GM18508 (cell line): Measurements from ENCODE around the gene ZNF609.

Experiments
- ATAC-seq: cut with Tn5 transposase; IDR thresholded peaks from one replicate; pipeline ENCODE4 v1.9.1; 2021; ENCODE audit warnings: moderate number of reproducible peaks; ENCODE audit not compliant: insufficient read depth, unreplicated experiment

ZNF609 gene

DNA sequence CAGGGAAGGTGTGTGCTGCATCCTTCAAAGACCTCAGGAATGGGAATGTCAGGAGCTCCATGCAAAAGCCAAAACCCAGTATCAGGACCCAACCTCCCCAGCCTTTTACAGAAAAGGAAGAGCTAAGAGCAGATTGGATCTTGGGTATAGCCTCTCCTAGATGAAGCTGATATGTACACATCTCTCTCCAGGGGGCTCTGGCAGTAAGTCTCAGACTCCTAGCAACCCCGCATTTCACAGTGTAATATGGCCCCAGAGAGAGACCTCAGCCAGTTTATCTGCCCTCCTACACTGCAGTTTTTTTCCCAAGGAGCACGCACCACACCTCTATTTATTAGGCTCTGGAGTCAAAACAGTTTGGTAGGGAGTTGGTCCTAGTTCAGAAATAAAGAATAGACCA is 226.8 kb downstream of the ZNF609 start:
- no peak for ATAC-seq

DNA sequence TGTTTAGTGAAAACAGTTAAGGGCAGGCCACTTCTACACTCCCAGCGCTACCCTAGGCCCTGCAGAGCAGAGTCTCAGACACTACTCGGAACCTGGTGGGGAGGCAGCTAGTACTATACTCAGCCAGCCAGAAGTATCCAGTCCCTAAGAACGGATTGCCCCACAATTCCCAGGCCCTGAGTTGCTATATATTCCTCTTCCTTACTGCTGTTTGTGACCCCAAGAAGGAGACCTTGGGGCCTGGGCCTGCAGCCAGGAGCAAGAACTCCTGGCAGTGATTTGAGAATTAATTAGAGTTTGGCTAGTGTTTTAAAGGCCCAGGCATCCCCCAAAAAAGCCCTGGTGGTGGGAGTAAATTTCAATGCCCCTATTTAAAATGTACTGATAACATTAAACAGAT is 227.3 kb downstream of the ZNF609 start:
- ATAC-seq = no peak

DNA sequence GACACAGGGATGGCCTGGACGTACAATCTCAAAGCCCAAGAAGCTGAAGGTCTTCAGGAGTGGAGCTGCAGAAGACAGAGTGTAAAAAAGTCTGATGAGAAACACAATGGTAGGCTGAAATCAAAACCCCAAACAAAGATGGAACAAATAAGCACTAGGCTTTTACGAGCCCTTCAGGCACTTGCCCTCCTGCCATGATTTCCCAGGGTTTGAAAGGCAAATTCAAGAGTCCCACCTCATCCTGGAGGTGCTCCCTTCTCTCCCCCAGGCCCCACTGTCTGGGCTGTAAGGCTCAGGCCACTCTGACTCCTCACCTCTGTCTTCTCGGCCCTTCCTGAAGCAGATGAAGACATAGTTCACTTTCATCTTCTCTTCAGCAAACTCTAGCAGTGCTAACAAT is 228.4 kb downstream of the ZNF609 start:
- ATAC-seq = no peak

DNA sequence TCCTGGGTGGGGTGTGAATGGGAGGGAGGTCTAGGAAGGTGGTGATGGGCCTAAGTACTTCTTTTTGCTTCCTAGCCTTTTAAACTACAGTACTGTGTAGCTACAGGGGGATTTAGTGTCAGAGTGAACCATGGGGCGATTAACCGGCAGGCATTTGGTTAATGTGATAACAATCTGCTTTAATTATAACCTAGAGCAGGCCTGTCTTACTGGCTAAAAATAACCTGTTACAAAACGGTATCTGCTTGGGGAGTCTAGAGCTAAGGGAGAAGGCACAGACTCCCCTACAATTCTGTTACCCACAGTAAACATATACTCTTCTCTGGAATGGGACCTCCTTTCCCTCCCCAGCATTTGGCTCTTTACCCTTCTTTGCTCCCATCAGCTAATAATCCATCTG is 229.6 kb downstream of the ZNF609 start:
- no peak for ATAC-seq

DNA sequence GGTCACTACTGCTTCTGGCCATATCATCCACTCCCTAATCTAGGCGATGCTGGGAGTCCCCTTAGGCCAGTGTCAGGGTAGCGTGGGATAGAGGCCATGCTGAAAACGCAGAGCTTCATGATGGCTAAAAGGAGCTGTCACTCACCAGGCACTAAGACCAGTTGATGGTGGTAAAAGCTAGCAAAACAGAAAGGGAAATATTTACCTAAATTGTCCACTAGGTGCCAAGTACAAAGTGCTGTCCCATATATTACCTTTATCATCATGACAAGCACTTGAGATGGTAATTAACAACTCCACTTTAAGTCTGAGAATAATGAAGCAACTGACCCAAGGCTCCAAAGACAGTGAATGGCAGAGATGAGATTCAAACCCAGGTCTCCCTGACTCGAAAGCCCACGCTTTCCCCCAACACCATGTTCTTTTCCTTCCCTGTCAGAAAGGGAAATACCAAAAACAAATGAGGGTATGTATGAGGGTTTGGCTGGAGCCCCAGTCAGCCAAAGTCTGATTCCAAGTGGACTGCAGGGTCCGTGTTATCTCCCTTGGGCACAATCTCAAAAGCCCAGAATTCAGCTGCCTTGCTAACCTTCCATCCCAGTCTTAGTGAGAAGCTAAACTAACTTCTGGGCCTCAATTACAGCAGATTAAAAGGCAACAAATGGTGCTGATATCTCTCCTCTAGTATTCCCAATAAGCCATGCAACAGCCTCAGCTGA is 230.4 kb downstream of the ZNF609 start:
- no peak for ATAC-seq

DNA sequence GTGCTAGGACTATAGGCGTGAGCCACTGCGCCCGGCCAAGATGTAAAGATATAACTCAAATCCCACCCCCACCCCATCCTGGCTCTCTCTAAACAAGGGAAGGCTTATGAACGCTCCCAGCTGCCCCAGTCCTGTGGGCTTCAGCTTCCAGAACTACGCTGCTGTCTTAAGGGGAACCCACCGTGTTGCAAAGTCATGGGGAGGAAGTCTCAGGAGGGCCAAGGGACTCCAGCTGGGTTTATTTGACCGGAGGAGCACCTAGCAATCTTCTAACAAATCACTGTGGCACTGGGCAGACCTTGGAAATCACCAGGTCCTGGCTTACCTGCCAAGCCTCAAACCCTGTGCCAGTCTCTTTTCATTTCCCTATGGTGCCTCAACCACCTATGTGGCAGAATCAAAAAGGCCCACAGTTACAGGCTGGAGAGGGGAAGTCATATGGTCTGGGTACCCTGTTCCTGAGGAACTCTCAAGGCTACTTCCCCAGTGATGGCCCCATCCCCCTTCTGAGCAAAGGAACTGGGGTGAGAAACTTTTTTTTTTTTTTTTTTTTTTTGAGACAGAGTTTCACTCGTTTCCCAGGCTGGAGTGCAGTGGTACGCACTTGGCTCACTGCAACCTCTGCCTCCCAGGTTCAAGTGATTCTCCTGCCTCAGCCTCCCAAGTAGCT is 231.7 kb downstream of the ZNF609 start:
- no peak for ATAC-seq

DNA sequence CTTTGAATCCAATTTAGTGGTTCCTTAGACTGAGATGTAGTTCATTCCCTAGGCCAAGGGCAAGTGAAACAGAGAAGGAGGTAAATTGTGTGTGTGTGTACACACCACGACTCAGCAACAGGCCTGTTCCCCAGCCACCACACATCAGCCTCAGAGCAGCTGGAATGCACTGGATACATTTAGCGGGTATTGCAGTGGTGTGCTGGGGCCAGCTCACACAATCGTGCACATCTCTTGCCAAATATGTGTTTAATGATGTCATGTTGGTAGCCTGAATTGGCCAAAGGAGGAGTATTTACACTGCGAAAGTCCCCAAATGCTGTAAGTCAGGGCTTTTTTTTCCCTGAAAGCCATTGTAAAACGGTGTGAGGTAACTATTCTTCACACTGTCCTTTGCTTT is 232.8 kb downstream of the ZNF609 start:
- no peak for ATAC-seq

DNA sequence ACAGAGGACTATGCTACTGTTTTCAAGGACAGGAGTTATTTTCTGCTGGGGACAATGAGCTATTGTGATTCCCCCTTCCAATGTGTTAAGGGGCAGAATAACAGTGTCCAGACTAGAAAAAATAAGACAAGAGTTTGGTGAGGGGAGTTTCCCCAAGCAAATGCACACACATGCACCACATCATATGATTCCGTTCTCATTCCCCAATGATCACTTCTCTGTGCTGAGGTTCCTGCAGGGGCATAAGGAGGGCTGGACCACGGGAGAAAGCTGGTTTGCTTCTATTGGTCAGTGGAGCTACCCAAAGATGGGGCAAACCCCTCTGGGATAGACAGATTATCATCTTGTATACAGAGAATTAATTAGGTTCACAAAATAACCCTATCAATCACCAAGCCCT is 234.4 kb downstream of the ZNF609 start:
- ATAC-seq = no peak

DNA sequence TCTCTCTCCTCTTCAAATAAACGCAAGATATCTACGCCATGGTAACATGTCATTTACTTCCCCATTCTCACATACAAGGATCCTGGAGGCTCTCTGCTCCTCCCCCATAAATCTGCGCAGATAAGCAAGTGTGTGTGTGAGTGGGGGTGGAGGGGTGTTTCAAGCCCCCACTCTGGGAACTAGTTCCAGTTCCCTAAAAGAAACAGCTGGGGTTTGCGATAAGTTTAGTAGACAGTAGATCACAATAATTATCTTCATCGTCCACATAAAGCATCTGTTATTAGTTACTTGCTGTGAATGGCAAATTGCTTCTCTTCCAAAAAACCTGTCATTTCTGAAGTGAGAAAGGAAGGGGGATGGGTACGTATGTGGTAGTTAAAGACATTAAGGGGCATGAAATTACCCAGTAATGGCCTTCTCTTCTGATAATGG is 235.2 kb downstream of the ZNF609 start:
- ATAC-seq = no peak

DNA sequence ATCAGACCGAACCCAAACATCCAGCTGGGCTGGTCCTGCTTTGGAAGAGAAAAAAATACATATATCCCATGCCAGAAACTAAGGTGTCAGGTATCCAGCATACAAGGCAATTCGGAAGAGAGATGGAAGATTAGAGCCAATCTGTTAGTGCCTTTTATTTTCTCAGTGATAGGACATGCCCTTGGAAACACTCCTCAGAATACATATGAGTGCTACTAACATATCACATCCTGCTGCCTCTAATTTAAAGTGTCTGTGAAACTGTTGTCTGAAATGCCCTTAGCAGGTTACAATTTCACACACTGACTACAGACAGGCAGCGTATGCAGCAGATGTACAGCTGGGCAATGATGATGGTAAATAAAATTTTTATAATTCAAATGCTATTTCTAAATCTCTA is 236.1 kb downstream of the ZNF609 start:
- no peak for ATAC-seq

DNA sequence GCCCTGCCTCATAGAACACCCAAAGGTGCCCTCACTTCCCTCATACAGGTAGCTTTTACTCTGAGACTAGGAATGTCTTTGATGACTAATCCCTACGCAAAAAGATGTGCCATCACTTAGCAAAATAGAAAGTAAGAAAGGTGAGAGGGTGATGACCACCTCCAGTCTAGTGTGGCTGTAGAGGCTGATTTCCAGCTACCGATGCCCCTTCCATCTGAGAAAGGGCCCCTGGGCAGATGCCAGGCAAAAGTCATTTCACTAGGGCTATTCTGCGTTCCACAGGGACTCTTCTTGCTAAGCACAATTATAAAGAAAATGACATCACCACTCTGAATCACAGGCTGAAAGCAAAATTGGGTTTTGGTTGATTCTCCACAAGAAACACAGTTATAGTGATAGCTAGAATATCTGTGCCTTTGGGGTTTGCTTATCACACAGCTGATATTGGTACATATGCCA is 237.6 kb downstream of the ZNF609 start:
- no peak for ATAC-seq

DNA sequence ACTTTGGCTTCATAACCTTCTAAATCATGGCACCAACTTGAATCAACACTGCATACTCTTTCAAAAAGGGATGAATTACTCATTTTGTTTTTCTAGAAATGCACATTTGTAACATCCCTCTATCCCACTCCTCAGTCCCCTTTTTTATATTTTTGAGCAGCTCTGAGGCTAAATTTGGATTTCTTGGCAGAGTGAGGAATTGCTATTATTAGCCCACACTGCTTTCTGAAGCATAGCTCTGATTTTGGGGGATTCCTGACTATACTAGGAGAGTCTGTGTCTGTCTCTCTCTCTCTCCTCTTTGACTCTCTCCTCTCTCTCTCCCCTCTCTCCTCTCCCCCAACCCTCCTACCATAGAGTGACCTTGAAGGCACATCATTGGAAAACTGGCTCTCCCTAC is 238.4 kb downstream of the ZNF609 start:
- no peak for ATAC-seq

DNA sequence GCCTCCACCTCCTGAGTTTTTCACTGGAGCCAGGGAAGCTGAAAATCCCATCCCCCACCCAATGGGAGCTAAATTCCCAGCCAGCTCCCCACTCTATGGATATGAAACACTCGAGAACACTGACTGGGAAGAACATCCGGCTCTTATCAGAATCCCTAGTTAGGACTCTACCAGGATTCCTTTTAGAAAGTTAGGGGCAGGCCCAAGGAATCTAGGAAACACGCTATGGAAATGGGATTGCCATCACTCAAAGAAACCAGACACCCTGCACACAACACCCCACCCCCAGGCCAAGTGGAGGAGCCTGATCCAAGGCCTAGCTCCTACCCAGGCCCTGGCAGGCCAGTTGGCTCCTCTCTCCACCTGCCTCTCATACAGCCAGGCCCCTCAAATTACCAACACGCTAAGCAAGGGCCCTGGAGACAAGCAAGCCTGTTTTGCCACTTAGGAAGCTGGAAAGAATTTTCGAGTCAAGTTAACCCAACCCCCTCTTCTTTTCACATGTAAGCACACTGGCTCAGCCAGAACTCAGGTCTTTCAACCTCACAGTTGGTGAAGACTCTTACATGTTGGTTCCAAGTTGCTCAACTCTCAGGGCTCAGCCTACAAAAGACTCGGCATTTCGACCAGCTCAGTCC is 239.5 kb downstream of the ZNF609 start:
- ATAC-seq = no peak

DNA sequence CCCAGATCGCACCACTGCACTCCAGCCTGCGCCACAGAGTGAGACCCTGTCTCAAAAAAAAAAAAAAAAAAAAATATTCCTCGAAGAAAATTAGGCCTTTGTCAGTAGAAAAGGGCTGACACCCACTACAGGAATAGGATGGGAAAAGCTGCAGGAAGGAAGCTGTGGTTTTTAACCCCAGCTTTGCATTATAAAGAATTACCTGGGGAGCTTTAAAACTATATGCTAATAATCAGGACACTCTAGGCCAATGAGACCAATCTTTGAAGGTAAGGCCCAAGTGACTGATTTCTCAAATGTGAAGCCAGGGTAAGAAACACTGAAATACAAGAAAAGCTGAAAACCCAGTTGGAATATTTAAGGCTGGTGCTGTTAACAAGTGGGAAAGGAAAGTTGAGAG is 240.7 kb downstream of the ZNF609 start:
- no peak for ATAC-seq

DNA sequence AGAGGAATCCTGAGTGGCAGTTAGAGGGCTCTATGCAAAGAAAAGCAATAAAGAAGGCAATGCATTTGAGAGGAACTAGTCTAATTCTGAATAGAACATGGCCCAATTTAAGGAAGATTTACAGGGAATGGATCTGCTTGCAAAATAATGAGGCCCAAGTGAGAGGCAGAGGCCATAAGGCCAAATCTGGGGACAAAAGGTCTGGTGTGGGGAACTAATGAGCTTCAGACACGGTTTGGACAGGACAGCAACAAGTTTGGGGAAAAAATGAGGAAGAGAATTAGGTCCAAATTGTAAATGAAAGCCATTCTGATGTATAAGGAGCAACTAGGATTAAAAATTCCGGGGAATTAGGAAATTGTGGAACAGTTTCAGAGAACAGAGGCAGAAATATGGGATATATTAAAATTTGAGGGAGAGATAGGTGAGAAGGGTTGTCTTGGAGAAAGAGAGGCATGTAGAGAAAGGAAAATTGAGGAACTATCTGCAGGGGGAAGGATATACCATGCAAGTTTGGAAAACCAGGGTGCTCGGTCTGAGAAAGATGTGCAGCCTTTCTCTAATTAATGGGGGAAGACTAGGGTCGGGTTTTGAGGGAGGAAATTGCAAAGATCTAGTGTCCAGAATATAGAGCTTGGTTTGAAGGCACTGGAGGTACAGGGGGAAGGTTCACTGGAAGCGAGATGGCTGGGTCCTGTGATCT is 241.3 kb downstream of the ZNF609 start:
- no peak for ATAC-seq

DNA sequence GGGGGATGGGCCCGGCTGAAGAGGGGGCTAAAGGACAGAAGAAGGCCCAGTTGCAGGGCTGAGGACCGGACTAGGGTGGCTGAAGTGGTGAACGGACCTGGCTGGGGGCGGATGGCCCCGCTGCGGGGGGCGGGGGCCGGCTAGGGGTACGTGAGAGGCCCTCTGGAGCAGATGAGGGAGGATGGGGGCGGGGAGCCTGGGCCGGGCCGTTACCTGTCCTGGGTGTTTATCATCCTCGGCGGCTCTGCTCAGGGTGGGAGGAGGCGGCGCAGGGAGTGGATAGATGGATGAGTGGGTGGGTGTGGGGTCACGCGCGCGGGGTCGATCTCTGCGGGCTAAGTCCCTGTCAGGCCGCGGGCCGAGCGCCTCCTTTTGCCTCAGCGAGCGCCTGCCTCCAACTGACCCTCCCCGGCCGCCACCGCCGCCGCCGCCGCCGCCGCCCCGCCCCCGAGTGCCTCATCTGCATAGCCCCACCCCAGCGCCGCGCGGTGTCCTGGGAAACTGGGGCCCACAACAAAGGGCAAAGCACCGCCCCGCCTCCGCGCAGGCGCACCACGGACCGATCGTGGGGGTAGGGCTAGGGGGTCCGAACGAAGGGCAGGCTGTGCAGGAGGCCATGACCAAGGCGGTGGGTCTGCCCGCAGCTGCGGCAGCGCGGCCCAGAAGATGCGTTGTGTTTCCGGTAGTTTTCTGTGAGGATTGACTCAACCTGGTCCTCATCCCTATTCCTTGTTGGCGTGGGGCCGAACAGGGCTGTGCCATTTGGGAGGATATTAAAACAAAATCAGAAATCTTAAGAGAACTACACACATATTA is 242.6 kb downstream of the ZNF609 start:
- ATAC-seq = no peak

DNA sequence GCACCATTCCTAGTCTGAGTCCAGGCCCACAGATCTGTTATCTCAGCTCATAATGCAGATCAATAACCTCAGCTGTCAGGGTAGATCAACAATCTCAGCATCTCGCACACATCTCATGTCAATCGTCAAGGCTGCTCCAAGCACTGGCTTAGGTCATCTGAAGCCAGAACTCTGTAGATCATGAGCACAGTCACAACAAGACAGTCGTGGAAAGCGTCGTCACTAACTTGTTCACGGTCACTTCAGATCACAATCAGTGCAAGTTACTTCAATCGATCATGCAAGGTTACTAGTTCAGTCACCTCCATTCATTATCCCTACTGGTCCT is 243.2 kb downstream of the ZNF609 start:
- ATAC-seq = no peak

DNA sequence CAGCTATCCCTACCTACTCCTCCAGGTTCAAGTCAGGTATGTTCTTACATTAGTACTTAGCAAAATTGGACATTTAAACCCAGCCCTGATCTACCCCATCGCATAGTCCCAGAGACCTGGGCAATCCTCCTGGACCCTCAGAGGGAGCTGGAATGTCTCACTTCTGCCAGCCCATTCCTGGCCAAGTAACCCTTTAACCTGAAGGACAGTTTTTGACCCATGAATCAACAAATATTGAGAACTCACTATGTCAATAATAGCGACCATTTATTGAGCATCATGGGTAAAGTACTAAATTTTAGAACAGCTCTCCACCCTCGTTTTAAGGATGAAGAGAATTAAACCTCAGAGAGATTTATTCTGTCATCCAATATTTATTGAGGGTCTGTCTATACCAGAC is 244.6 kb downstream of the ZNF609 start:
- ATAC-seq = no peak

DNA sequence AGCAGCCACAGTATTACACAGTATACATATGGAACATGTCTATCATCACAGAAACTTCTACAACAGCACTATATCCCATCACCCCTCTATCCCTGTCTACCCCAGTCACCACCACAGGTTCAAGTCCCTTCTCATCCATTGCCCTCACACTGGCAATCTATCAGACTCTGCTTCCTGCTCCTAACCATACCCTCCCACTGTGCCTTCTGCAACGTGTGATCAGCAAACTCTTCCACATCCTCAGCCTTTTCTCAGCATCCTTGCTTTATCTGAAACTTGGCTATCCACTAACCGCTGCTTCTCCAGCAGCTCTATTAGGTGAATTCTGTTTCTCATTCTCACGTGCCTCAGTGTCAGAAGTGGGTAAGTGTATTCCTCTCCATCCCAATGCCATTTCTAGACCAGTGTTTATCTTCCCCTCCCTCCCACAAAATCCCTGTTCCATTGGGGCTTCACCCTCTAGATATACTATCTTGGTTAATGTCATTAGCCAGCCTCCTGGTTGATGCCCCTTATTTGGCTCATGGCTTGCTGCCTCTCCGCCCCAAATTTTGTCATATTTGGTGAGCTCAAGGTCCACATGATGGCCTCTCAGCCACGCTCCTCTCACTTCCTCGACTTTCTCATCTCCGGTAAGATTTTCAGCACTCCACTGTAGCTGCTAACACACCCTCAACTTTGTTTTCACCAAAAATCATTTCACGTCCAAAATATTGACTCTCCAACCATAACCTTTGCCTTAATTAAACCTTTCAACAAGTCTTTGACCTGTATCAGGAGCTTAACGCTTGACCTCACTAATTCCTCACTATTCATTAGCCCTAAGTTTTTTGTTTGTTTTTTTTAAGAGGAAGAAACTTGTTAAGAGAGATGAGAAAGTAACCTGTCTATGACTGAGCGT is 245.9 kb downstream of the ZNF609 start:
- ATAC-seq = no peak
